Left ventricle myocardium inferior (tissue), 1 donor: Measurements from ENCODE around the gene STK4. TPM values are rescaled to one million over a fixed set of nuclear protein-coding genes. Genes with fewer than 3 reads are reported as not detected.
"Not testable (repeated sequence)": the region's sequence is repeated elsewhere in the genome, so short reads cannot be mapped to it uniquely, and the experiment has no call there.

Source experiments
- DNase-seq: peaks from one replicate; pipeline ENCODE4 v3.0.0-alpha.2; 2020
- H3K27ac ChIP-seq: fragments of 200-600 bp; replicated peaks from 2 replicates; pipeline ENCODE4 v1.8.0; 2021
- H3K27me3 ChIP-seq: fragments of 200-600 bp; 2 replicates; pipeline ENCODE4 v1.8.0; 2021; ENCODE audit warnings: low read depth
- H3K36me3 ChIP-seq: fragments of 200-600 bp; 2 replicates; pipeline ENCODE4 v1.8.0; 2021
- H3K4me1 ChIP-seq: fragments of 200-600 bp; 2 replicates; pipeline ENCODE4 v1.8.0; 2021
- H3K4me3 ChIP-seq: fragments of 200-600 bp; 2 replicates; pipeline ENCODE4 v1.8.0; 2021; ENCODE audit warnings: mild to moderate bottlenecking, moderate library complexity
- H3K9me3 ChIP-seq: fragments of 200-600 bp; replicated peaks from 2 replicates; pipeline ENCODE4 v1.8.0; 2021
- intact Hi-C: fragments of 100-400 bp; cut with micrococcal nuclease; formaldehyde crosslinking; loops from one replicate; pipeline ENCODE4 v1.11.0; 2022
- total RNA-seq: library from RNA; stranded (reverse); fragmentation: NEBNext Ultra II Directional; extraction: Animal tissue kit (Norgen Biotek cat#: 25700); gene quantifications from one replicate; pipeline ENCODE4 v1.2.1, GENCODE V29; 2021
- TF ChIP-seq, protein P1 (sequence below): fragments of 200-600 bp; IDR thresholded peaks from 2 replicates; pipeline ENCODE4 v1.8.0; 2021; ENCODE audit warnings: antibody characterized with exemption, mild to moderate bottlenecking, borderline replicate concordance
- donor health status: DM: no; HTN: yes; CAD: no; lungs with severe emphysema.

STK4 gene
- total RNA-seq, 1 donor from 2014 or later, result 9.8 TPM

DNA sequence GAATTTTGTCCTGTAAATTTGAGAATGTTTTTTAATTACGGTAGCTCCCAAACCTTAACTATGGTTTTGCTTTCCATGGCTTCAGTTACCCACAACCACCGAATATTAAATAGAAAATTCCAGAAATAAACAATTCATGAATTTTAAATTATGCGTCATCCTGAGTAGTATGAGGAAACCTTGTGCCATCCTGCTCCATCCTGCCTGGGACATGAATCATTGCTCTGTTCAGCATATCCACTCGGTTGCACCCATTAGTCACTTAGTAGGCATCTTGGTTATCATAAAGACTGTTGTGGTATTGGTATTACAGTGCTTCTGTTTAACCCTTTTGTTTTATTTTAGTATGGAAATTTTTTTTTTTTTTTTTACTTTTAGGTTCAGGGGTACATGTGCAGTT is 94.9 kb downstream of the STK4 start:
- Histone ChIP-seq H3K4me1 (no peaks in the 10 kb centered on the region), H3K36me3 (peaks cover 7% of the 10 kb centered on the region), H3K4me3 (no peak overlapping the region), H3K27ac (no peak overlapping the region), H3K9me3 (no peaks in the 10 kb centered on the region), H3K27me3 (no peaks in the 10 kb centered on the region)
- DNase-seq, result no peak
- intact Hi-C loops, result no loop called here
- TF ChIP-seq, protein P1, sequence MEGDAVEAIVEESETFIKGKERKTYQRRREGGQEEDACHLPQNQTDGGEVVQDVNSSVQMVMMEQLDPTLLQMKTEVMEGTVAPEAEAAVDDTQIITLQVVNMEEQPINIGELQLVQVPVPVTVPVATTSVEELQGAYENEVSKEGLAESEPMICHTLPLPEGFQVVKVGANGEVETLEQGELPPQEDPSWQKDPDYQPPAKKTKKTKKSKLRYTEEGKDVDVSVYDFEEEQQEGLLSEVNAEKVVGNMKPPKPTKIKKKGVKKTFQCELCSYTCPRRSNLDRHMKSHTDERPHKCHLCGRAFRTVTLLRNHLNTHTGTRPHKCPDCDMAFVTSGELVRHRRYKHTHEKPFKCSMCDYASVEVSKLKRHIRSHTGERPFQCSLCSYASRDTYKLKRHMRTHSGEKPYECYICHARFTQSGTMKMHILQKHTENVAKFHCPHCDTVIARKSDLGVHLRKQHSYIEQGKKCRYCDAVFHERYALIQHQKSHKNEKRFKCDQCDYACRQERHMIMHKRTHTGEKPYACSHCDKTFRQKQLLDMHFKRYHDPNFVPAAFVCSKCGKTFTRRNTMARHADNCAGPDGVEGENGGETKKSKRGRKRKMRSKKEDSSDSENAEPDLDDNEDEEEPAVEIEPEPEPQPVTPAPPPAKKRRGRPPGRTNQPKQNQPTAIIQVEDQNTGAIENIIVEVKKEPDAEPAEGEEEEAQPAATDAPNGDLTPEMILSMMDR, result no peak

DNA sequence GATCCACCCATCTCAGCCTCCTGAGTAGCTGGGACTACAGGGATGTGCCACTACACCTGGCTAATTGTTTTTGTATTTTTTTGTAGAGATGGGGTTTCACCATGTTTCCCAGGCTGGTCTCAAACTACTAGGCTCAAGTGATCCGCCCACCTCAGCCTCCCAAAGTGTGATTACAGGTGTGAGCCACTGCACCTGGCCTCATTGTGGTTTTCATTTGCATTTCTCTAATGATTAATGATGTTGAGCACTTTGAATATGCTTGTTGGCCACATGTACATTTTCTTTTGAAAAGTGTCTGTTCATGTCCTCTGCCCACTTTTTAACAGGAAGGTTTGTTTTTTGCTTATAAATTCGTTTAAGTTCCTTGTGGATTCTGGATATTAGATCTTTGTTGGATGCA is 96.8 kb downstream of the STK4 start:
- H3K9me3 ChIP-seq, H3K4me3 ChIP-seq, intact Hi-C loops, DNase-seq, H3K27me3 ChIP-seq, H3K36me3 ChIP-seq, H3K27ac ChIP-seq, H3K4me1 ChIP-seq: not testable (repeated sequence)

DNA sequence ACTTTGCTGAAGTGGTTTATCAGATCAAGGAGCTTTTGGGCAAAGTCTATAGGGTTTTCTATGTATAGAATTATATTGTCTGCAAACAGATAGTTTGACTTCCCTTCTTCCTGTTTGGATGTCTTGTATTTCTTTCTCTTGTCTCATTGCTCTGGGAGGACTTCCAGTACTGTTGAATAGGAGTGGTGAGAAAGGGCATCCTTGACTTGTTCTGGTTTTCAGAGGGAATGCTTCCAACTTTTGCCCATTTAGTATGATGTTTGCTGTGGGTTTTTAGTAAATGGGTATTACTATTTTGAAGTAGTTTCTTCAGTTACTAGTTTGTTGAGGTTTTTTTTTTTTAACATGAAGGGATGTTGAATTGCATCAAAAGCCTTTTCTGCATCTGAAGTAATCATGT is 98.5 kb downstream of the STK4 start:
- Histone ChIP-seq H3K4me1 (no peaks in the 10 kb centered on the region), H3K36me3 (no peaks in the 10 kb centered on the region), H3K9me3 (no peaks in the 10 kb centered on the region), H3K27ac (no peak overlapping the region), H3K27me3 (no peaks in the 10 kb centered on the region), H3K4me3 (no peak overlapping the region)
- no peak for DNase-seq
- intact Hi-C loops, result no loop called here
- TF ChIP-seq, protein P1, result no peak

DNA sequence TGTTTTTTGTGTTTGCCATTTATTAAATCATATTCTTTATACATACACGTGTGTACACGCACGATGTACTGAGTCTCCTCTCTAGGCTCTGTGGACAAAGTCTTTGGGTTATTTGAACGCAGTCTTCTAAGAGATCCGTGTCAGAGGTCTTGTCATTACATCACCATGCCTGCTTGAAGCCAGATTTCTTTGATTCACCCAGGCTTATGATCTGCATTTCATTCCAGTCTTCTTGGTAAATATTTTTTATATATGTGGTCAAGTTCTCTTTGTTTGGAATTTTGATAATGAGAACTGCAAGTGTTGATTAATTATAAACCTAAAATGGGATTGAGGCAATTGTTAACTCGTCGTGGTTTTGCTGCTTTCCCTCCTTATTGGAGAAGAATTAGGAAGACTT is 100.1 kb downstream of the STK4 start:
- TF ChIP-seq, protein P1, result no peak
- intact Hi-C loops, result no loop called here
- Histone ChIP-seq H3K4me3 (no peak overlapping the region), H3K36me3 (no peaks in the 10 kb centered on the region), H3K4me1 (no peaks in the 10 kb centered on the region), H3K9me3 (no peaks in the 10 kb centered on the region), H3K27ac (no peak overlapping the region), H3K27me3 (no peaks in the 10 kb centered on the region)
- no peak for DNase-seq

DNA sequence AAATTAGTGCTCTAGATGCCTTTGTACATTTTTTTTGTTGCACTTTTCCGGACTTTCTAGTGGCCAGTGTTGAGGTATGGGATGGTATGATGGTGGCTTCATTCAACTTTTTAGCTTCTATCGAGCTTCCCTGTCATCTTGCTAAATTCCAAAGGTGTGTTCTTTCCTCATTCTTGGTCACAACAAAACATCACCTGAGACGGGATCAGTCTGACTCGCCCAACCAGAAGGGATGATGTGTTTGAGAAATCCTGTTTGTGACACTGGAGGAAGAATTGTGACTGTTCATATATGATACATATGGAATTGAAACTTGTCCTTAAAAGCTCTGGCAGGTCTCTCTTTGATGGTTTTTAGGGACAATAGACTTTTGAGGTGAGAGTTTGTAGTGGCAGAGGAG is 100.8 kb downstream of the STK4 start:
- intact Hi-C loops, result no loop called here
- Histone ChIP-seq H3K9me3 (no peaks in the 10 kb centered on the region), H3K27ac (no peak overlapping the region), H3K27me3 (no peaks in the 10 kb centered on the region), H3K4me3 (no peak overlapping the region), H3K4me1 (no peaks in the 10 kb centered on the region), H3K36me3 (no peaks in the 10 kb centered on the region)
- no peak for DNase-seq
- TF ChIP-seq, protein P1, result no peak

DNA sequence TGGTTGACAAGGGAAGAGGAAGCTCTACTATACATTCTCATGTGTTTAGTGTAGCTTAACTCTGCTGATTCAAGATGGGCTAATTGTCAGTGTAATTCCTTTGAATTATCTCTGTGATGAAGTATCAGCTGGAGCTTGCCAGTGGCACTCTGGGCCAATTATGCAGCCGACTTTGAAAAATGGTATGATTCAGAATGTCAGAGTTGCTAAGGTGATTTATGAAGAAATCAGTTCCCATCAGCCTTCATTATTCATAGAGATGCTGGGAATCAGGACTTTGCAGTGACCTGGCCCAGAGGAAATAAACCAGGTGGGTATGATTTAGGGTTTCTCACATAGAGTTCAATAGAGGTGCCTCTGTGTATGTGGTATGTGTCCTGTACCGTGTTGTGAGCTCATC is 101.2 kb downstream of the STK4 start:
- TF ChIP-seq, protein P1, result no peak
- intact Hi-C loops, result no loop called here
- Histone ChIP-seq H3K27ac (no peak overlapping the region), H3K4me1 (no peaks in the 10 kb centered on the region), H3K9me3 (no peaks in the 10 kb centered on the region), H3K27me3 (no peaks in the 10 kb centered on the region), H3K36me3 (no peaks in the 10 kb centered on the region), H3K4me3 (no peak overlapping the region)
- DNase-seq, result no peak
